A673 (cell line): ENCODE data around the gene TCEAL9.

ENCODE experiments used
- EZH2 ChIP-seq: fragments of 200-600 bp; sonication (generic); IDR thresholded peaks from 2 replicates; pipeline ENCODE4 v1.6.1; 2017; ENCODE audit warnings: borderline replicate concordance, low read depth, mild to moderate bottlenecking, mixed read lengths, antibody characterized with exemption, low read length; ENCODE audit not compliant: poor library complexity, severe bottlenecking
- TF ChIP-seq, protein P1 (sequence below): fragments of 300-800, 200-600 bp; sonication (generic); conservative IDR thresholded peaks from 2 replicates; pipeline ENCODE4 v1.5.1; 2017; ENCODE audit warnings: low read depth, mild to moderate bottlenecking, antibody characterized with exemption, low read length, moderate library complexity, mixed read lengths

DNA sequence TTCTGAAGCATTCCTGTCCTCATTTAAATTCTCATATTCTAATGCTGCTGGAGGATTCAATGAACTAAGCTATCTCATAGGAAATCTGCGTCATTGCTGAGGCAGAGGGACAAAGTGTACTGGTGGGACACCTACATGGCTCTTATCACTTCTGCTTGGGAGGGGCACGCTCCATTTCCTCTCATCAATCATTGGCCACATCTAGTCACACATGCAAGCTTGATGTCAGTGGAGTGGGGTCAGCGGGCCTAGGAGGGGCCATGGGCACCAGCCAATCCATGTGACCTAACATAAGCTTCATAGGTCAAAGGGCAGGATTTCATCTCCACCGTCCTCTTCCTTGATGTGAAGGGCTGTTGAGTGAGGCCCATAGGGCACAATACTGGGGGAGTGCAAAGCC is 41.4 kb downstream of the TCEAL9 start:
- TF ChIP-seq, protein P1, sequence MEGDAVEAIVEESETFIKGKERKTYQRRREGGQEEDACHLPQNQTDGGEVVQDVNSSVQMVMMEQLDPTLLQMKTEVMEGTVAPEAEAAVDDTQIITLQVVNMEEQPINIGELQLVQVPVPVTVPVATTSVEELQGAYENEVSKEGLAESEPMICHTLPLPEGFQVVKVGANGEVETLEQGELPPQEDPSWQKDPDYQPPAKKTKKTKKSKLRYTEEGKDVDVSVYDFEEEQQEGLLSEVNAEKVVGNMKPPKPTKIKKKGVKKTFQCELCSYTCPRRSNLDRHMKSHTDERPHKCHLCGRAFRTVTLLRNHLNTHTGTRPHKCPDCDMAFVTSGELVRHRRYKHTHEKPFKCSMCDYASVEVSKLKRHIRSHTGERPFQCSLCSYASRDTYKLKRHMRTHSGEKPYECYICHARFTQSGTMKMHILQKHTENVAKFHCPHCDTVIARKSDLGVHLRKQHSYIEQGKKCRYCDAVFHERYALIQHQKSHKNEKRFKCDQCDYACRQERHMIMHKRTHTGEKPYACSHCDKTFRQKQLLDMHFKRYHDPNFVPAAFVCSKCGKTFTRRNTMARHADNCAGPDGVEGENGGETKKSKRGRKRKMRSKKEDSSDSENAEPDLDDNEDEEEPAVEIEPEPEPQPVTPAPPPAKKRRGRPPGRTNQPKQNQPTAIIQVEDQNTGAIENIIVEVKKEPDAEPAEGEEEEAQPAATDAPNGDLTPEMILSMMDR = no peak
- TF ChIP-seq EZH2 = no peak
